HG02938 (cell line): Measurements from ENCODE around the gene DMAC2.
"Not testable (repeated sequence)": the region's sequence is repeated elsewhere in the genome, so short reads cannot be mapped to it uniquely, and the experiment has no call there.

Experiments
- ATAC-seq: cut with Tn5 transposase; IDR thresholded peaks from one replicate; pipeline ENCODE4 v1.9.1; 2021; ENCODE audit warnings: mild to moderate bottlenecking, moderate library complexity; ENCODE audit not compliant: unreplicated experiment

Gene DMAC2

GRCh38 chr19:41439441-41440222, at the start of gene DMAC2:
Gene DMAC2, minus strand, starts transcription at chr19:41439912. Its CDS starts 13 bp downstream, at chr19:41439899.
- ATAC-seq: peak; percentile 89

GRCh38 chr19:41486953-41487352, 47.2 kb upstream of the DMAC2 start:
- not testable (repeated sequence) for ATAC-seq

GRCh38 chr19:41484822-41485221, 45.1 kb upstream of the DMAC2 start:
- no peak for ATAC-seq

GRCh38 chr19:41480336-41480735, 40.6 kb upstream of the DMAC2 start:
- no peak for ATAC-seq

- ATAC-seq: no peak
Measured at GRCh38 chr19:41479757-41480191, 40.1 kb upstream of the DMAC2 start.

- ATAC-seq: no peak
Measured at GRCh38 chr19:41478875-41479756, 39.4 kb upstream of the DMAC2 start.

GRCh38 chr19:41478171-41478570, 38.5 kb upstream of the DMAC2 start:
- no peak for ATAC-seq

- ATAC-seq: no peak
Measured at GRCh38 chr19:41476583-41476982, 36.9 kb upstream of the DMAC2 start.

GRCh38 chr19:41463257-41464256, 23.8 kb upstream of the DMAC2 start:
- ATAC-seq: not testable (repeated sequence)

- ATAC-seq: no peak
Measured at GRCh38 chr19:41462497-41462896, 22.8 kb upstream of the DMAC2 start.

GRCh38 chr19:41457241-41457640, 17.5 kb upstream of the DMAC2 start:
- ATAC-seq: peak; percentile 92

GRCh38 chr19:41456342-41456918, 16.7 kb upstream of the DMAC2 start:
- no peak for ATAC-seq

GRCh38 chr19:41455936-41456335, 16.2 kb upstream of the DMAC2 start:
- ATAC-seq: no peak

- ATAC-seq: no peak
Measured at GRCh38 chr19:41452584-41453275, 13.0 kb upstream of the DMAC2 start.

- no peak for ATAC-seq
Measured at GRCh38 chr19:41449865-41450178, 10.1 kb upstream of the DMAC2 start.

GRCh38 chr19:41449079-41449864, 9.6 kb upstream of the DMAC2 start:
- ATAC-seq: no peak

- no peak for ATAC-seq
Measured at GRCh38 chr19:41447732-41448332, 8.1 kb upstream of the DMAC2 start.

GRCh38 chr19:41445575-41445974, 5.9 kb upstream of the DMAC2 start:
- no peak for ATAC-seq
